Breast epithelium (tissue), 4 donors: ENCODE results near the gene SPON1. TPM values are rescaled to one million over a fixed set of nuclear protein-coding genes. Genes with fewer than 3 reads are reported as not detected.

Experiments used
- DNase-seq, 2 donors: peaks; one replicate each; pipeline ENCODE4 v3.0.0-alpha.2; 2019; ENCODE audit warnings: low spot score in 2 of 2
- H3K27ac ChIP-seq, 2 donors: fragments of 200-600 bp; sonication (generic) in 1 of 2; one replicate each; pipeline ENCODE4 v1.5.1; 2016 to 2019; ENCODE audit warnings: mild to moderate bottlenecking in 1 of 2
- H3K27me3 ChIP-seq, 2 donors: fragments of 200-600 bp; sonication (generic) in 1 of 2; one replicate each; pipeline versions ENCODE4 v1.5.1 to v1.6.0; 2017 to 2019; ENCODE audit warnings: control low read depth in 1 of 2, mild to moderate bottlenecking in 1 of 2
- H3K36me3 ChIP-seq: fragments of 200-600 bp; one replicate; pipeline ENCODE4 v1.5.1; 2019
- H3K4me1 ChIP-seq, 2 donors: fragments of 200-600 bp; sonication (generic); one replicate each; pipeline ENCODE4 v1.5.1; 2016 to 2019; ENCODE audit warnings: control low read depth in 1 of 2
- H3K4me3 ChIP-seq, 3 donors: fragments of 200-600 bp; sonication (generic); 1 replicate in 2 of 3; 2 replicates in 1 of 3; pipeline ENCODE4 v1.5.1; 2016 to 2019; ENCODE audit warnings: mild to moderate bottlenecking in 3 of 3, moderate library complexity in 2 of 3
- H3K9me3 ChIP-seq, 2 donors: fragments of 200-600 bp; sonication (generic) in 1 of 2; one replicate each; pipeline ENCODE4 v1.5.1; 2016 to 2019; ENCODE audit warnings: control low read depth in 1 of 2
- POLR2A ChIP-seq: fragments of 450-650 bp; IDR thresholded peaks from one replicate; pipeline ENCODE4 v1.6.1; 2016; ENCODE audit warnings: antibody characterized with exemption, mild to moderate bottlenecking, moderate library complexity
- POLR2AphosphoS5 ChIP-seq, 3 donors: sonication (generic); formaldehyde crosslinking; IDR thresholded peaks; one replicate each; pipeline ENCODE4 v1.6.1; 2017; ENCODE audit warnings: antibody characterized with exemption in 3 of 3
- intact Hi-C: fragments of 100-400 bp; cut with DNase I; formaldehyde crosslinking; loops from one replicate; pipeline ENCODE4 v1.15.1; 2023; ENCODE audit warnings: low total_unique reads
- total RNA-seq, 3 donors: library from RNA; depleted of rRNA; stranded (reverse); fragments of >200 nt; gene quantifications; one replicate each; pipeline ENCODE4 v1.1.0, GENCODE V29; 2016
- TF ChIP-seq, protein P1 (sequence below), 3 donors: fragments of 450-650 bp; IDR thresholded peaks; one replicate each; pipeline ENCODE4 v1.5.1; 2016 to 2017; ENCODE audit warnings: antibody characterized with exemption in 3 of 3, mild to moderate bottlenecking in 3 of 3, moderate library complexity in 3 of 3

The SPON1 gene
- total RNA-seq, 3 donors from 2014 or later = 30.1 to 133 (median 34.7) TPM

DNA sequence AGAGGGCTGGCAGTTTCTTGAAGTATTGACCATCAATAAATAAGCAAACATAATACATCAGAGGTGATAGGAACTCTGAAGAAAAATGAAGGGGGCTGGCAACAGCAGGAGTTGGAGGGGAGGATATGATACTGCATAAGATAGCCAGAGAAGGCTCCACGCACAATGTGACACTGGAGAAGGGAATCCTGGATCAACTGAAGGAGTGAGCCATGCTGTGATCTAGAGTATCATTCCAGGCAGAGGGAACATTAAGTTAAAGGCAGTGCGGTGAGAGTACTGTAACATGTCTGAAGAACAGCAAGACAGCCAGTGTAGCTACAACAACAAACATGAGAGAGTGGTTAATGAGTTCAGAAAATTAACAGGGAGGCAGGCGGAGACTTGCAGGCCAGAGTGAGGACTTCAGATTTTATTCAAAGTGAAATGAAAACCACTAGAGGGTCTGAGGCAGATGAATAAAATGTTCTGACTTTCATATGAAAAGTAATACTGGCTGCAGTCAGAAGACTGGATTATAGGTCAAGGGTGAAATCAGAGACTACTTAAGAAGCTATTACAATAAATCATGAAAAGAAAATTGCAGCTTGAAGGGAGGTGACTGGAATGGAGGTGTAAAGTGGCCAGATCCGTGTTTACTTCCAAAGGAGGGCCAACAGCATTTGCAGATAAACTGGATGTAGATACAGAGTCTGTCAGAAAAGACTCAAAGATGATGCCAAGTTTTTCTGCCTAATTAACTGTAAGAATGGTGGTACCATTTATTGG lies 347.1 kb downstream of the SPON1 start:
- Histone ChIP-seq H3K27me3 (no peaks in the 10 kb centered on the region), H3K4me1 (no peaks in the 10 kb centered on the region), H3K36me3 (no peaks in the 10 kb centered on the region), H3K9me3 (no peaks in the 10 kb centered on the region), H3K27ac (no peak overlapping the region), H3K4me3 (no peak overlapping the region)
- TF ChIP-seq, protein P1, sequence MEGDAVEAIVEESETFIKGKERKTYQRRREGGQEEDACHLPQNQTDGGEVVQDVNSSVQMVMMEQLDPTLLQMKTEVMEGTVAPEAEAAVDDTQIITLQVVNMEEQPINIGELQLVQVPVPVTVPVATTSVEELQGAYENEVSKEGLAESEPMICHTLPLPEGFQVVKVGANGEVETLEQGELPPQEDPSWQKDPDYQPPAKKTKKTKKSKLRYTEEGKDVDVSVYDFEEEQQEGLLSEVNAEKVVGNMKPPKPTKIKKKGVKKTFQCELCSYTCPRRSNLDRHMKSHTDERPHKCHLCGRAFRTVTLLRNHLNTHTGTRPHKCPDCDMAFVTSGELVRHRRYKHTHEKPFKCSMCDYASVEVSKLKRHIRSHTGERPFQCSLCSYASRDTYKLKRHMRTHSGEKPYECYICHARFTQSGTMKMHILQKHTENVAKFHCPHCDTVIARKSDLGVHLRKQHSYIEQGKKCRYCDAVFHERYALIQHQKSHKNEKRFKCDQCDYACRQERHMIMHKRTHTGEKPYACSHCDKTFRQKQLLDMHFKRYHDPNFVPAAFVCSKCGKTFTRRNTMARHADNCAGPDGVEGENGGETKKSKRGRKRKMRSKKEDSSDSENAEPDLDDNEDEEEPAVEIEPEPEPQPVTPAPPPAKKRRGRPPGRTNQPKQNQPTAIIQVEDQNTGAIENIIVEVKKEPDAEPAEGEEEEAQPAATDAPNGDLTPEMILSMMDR (IDR thresholded peaks at IDR 0.05) = no peak
- TF ChIP-seq POLR2AphosphoS5 (IDR thresholded peaks at IDR 0.05) (no peak), POLR2A (no peak)
- intact Hi-C loops = loop anchor here (10.0 kb wide), 1 partner anchor 135 kb away; no protein-coding TSS in a partner anchor
- no peak for DNase-seq

DNA sequence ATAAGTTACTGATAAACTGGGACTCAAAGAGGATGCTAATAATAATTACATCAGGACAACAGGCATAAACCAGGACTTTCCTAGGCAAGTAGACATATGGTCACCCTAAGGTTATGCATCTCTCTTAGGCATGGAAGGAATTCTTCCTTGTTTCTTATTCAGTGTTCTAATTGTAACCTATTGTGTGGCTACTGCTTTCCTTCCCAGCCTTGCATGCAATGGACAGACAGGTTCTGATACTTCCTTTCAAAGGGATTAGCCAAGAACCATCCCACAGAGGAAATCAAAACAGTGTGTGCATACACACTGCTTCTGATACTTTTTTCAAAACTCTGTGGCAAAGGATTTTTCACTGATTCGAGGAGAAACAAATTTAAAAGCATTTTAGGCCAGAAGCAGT lies 348.2 kb downstream of the SPON1 start:
- no peak overlapping the region for H3K27ac ChIP-seq
- H3K4me3 ChIP-seq = no peak overlapping the region
- no peaks in the 10 kb centered on the region for H3K27me3 ChIP-seq
- no peaks in the 10 kb centered on the region for H3K36me3 ChIP-seq
- H3K4me1 ChIP-seq = no peaks in the 10 kb centered on the region
- TF ChIP-seq, protein P1 (IDR thresholded peaks at IDR 0.05) = no peak
- no peak for TF ChIP-seq POLR2A
- no peak for TF ChIP-seq POLR2AphosphoS5 (IDR thresholded peaks at IDR 0.05)
- H3K9me3 ChIP-seq = no peaks in the 10 kb centered on the region
- intact Hi-C loops = no loop called here
- no peak for DNase-seq

DNA sequence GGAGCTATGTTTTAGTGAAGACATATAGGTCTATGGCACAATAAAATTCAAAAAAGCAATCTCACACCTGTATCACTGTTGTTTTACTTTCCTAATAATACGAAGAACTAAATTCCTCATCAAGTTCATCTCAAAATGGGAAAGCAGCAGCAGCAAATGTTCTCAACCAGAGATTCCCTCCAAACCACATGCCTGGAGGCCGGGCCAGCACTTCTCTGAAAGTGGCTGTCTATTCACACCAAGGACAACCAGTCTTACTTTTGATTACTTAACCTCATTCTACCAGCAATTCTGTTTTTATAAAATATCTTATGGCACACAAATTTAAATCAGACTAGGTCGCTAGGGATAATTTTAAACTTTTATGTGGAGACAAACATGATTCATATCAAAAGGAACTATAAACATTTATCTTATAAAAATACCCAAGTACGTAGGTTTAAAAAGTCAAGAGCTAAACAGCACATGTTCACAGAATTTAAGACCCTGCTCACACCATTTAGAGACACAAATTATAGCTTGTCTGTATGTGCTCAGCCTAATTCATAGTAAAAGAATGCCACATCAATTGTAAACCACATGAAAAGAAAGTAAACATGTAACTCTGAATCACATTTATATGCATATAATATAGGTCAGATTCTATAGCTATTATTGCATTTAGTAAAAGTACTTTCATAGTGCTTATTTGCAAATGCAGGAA lies 350.4 kb downstream of the SPON1 start:
- no peaks in the 10 kb centered on the region for H3K27me3 ChIP-seq

DNA sequence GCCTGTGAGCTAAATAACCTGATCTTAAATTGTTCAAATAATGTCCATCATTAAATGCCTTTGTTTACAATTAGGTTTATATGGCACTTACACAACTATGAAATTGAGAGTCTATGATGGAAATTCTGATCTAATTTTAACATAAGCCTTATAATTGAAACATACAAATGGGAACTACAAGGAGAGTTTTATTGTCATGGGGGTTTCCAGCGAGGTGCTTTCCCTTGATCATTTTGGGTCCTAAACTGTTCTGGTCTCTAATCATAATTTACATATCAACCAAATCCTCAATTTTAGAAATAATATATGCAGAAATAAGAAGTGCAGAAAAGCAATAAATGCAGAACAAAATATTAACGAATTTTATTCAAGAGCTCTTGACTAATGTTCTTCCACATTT lies 351.6 kb downstream of the SPON1 start:
- Histone ChIP-seq H3K36me3 (no peaks in the 10 kb centered on the region), H3K27ac (no peak overlapping the region), H3K4me3 (no peak overlapping the region), H3K4me1 (no peaks in the 10 kb centered on the region), H3K27me3 (no peaks in the 10 kb centered on the region), H3K9me3 (no peaks in the 10 kb centered on the region)
- TF ChIP-seq, protein P1 (IDR thresholded peaks at IDR 0.05) = no peak
- TF ChIP-seq POLR2A (no peak), POLR2AphosphoS5 (IDR thresholded peaks at IDR 0.05) (no peak)
- no peak for DNase-seq
- intact Hi-C loops = no loop called here

More for the DNA sequence above, 350.4 kb downstream of the SPON1 start:
- no peak for DNase-seq
- TF ChIP-seq, protein P1 (IDR thresholded peaks at IDR 0.05) = no peak
- TF ChIP-seq POLR2AphosphoS5 (IDR thresholded peaks at IDR 0.05) (no peak), POLR2A (no peak)
- no peak overlapping the region for H3K4me3 ChIP-seq
- no peaks in the 10 kb centered on the region for H3K9me3 ChIP-seq
- no peak overlapping the region for H3K27ac ChIP-seq
- no peaks in the 10 kb centered on the region for H3K4me1 ChIP-seq
- no peaks in the 10 kb centered on the region for H3K36me3 ChIP-seq
- intact Hi-C loops = no loop called here

DNA sequence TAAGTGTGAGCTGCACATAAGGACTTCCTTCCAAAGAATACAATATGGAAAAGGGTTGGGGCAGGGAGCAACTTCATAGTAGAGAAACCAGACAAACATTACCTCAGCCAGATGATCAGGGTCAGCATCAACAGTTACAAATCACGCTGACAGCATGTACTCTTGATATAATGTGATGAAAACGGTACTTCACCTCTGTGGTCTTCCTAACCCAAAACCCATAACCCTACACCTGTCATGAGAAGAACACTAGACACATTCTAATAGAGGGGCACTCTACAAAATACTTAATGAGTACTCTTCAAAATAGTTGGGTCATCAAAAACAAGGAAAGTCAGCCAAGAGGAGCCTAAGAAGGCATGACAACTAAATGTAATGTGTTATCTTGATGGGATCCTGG lies 352.6 kb downstream of the SPON1 start:
- Histone ChIP-seq H3K9me3 (no peaks in the 10 kb centered on the region), H3K4me3 (no peak overlapping the region), H3K36me3 (no peaks in the 10 kb centered on the region), H3K4me1 (no peaks in the 10 kb centered on the region), H3K27me3 (no peaks in the 10 kb centered on the region), H3K27ac (no peak overlapping the region)
- no peak for TF ChIP-seq POLR2AphosphoS5 (IDR thresholded peaks at IDR 0.05)
- TF ChIP-seq, protein P1 (IDR thresholded peaks at IDR 0.05) = no peak
- TF ChIP-seq POLR2A = no peak
- intact Hi-C loops = no loop called here
- DNase-seq = no peak
